KOPT-K1 (cell line): ENCODE measurements around the gene SNAI1.
"Not testable (repeated sequence)": the region's sequence is repeated elsewhere in the genome, so short reads cannot be mapped to it uniquely, and the experiment has no call there.

Experiments used
- H3K27ac ChIP-seq: fragments of 200-600 bp; sonication (generic); 2 replicates; pipeline ENCODE4 v1.5.1; 2016; ENCODE audit warnings: antibody characterized with exemption, mild to moderate bottlenecking, low read depth, low read length; ENCODE audit not compliant: poor library complexity, severe bottlenecking
- H3K36me3 ChIP-seq: fragments of 200-600 bp; sonication (generic); 2 replicates; pipeline ENCODE4 v1.5.1; 2017; ENCODE audit warnings: antibody characterized with exemption, mild to moderate bottlenecking, low read length, moderate library complexity; ENCODE audit not compliant: insufficient read depth
- H3K9me3 ChIP-seq: fragments of 200-600 bp; sonication (generic); 2 replicates; pipeline ENCODE4 v1.5.1; 2017; ENCODE audit warnings: antibody characterized with exemption, low read length, mild to moderate bottlenecking; ENCODE audit not compliant: insufficient read depth, poor library complexity, severe bottlenecking

SNAI1 gene

GRCh38 chr20:50011597-50011996, 28.8 kb downstream of the SNAI1 start:
- not testable (repeated sequence) for H3K36me3 ChIP-seq, H3K9me3 ChIP-seq, H3K27ac ChIP-seq

- Histone ChIP-seq H3K36me3 (no peaks in the 10 kb centered on the region), H3K9me3 (no peaks in the 10 kb centered on the region), H3K27ac (no peak overlapping the region)
These were observed 29.8 kb downstream of the SNAI1 start for GRCh38 chr20:50012282-50013263.

- H3K36me3 ChIP-seq, result no peaks in the 10 kb centered on the region
- H3K27ac ChIP-seq, result no peak overlapping the region
- H3K9me3 ChIP-seq, result no peaks in the 10 kb centered on the region
These were observed 31.2 kb downstream of the SNAI1 start for GRCh38 chr20:50013976-50014375.

- no peaks in the 10 kb centered on the region for H3K36me3 ChIP-seq
- H3K27ac ChIP-seq, result no peak overlapping the region
- no peaks in the 10 kb centered on the region for H3K9me3 ChIP-seq
These were observed 32.1 kb downstream of the SNAI1 start for GRCh38 chr20:50014570-50015562.

- no peaks in the 10 kb centered on the region for H3K9me3 ChIP-seq
- H3K27ac ChIP-seq, result no peak overlapping the region
- no peaks in the 10 kb centered on the region for H3K36me3 ChIP-seq
These were observed 32.8 kb downstream of the SNAI1 start for GRCh38 chr20:50015636-50015992.

- Histone ChIP-seq H3K9me3 (no peaks in the 10 kb centered on the region), H3K36me3 (no peaks in the 10 kb centered on the region), H3K27ac (no peak overlapping the region)
These were observed 33.4 kb downstream of the SNAI1 start for GRCh38 chr20:50015993-50016770.

- Histone ChIP-seq H3K9me3 (no peaks in the 10 kb centered on the region), H3K36me3 (no peaks in the 10 kb centered on the region), H3K27ac (no peak overlapping the region)
These were observed 34.4 kb downstream of the SNAI1 start for GRCh38 chr20:50017160-50017559.

- Histone ChIP-seq H3K9me3 (no peaks in the 10 kb centered on the region), H3K36me3 (no peaks in the 10 kb centered on the region), H3K27ac (no peak overlapping the region)
These were observed 34.9 kb downstream of the SNAI1 start for GRCh38 chr20:50017576-50018248.

GRCh38 chr20:50019466-50020256, 36.9 kb downstream of the SNAI1 start:
- no peaks in the 10 kb centered on the region for H3K9me3 ChIP-seq
- no peaks in the 10 kb centered on the region for H3K36me3 ChIP-seq
- no peak overlapping the region for H3K27ac ChIP-seq

- Histone ChIP-seq H3K9me3 (no peaks in the 10 kb centered on the region), H3K27ac (no peak overlapping the region), H3K36me3 (no peaks in the 10 kb centered on the region)
These were observed 37.5 kb downstream of the SNAI1 start for GRCh38 chr20:50020288-50020687.

- H3K36me3 ChIP-seq, result no peaks in the 10 kb centered on the region
- no peak overlapping the region for H3K27ac ChIP-seq
- no peaks in the 10 kb centered on the region for H3K9me3 ChIP-seq
These were observed 39.9 kb downstream of the SNAI1 start for GRCh38 chr20:50022676-50023075.

GRCh38 chr20:50023116-50023805, 40.5 kb downstream of the SNAI1 start:
- Histone ChIP-seq H3K9me3 (no peaks in the 10 kb centered on the region), H3K27ac (no peak overlapping the region), H3K36me3 (no peaks in the 10 kb centered on the region)
